GM23248 (cell line): Measurements from ENCODE around the gene SLC8A1. TPM values are rescaled to one million over a fixed set of nuclear protein-coding genes. Genes with fewer than 3 reads are reported as not detected.

Source experiments
- DNase-seq: peaks from one replicate; pipeline ENCODE4 v3.0.0-alpha.2; 2015
- H2AFZ ChIP-seq: fragments of 200-600 bp; sonication (generic); 2 replicates; pipeline ENCODE4 v1.6.1; 2016; ENCODE audit warnings: antibody characterized with exemption
- H3F3A ChIP-seq: fragments of 200-600 bp; sonication (generic); 2 replicates; pipeline ENCODE4 v1.6.1; 2016; ENCODE audit warnings: mild to moderate bottlenecking, antibody characterized with exemption, mixed run types; ENCODE audit not compliant: insufficient read depth
- H3K27ac ChIP-seq: fragments of 200-600 bp; sonication (generic); 2 replicates; pipeline ENCODE4 v1.5.1; 2016; ENCODE audit warnings: mild to moderate bottlenecking
- H3K27me3 ChIP-seq: fragments of 200-600 bp; sonication (generic); replicated peaks from 2 replicates; pipeline ENCODE4 v1.6.1; 2016; ENCODE audit warnings: mild to moderate bottlenecking; ENCODE audit not compliant: insufficient read depth
- H3K36me3 ChIP-seq: fragments of 200-600 bp; sonication (generic); 2 replicates; pipeline ENCODE4 v1.6.1; 2016; ENCODE audit warnings: low read depth, mild to moderate bottlenecking
- H3K4me1 ChIP-seq: fragments of 200-600 bp; sonication (generic); 2 replicates; pipeline ENCODE4 v1.6.1; 2016; ENCODE audit warnings: mild to moderate bottlenecking; ENCODE audit not compliant: insufficient read depth
- H3K4me2 ChIP-seq: fragments of 200-600 bp; sonication (generic); one replicate; pipeline ENCODE4 v1.6.1; 2016; ENCODE audit warnings: mild to moderate bottlenecking; ENCODE audit not compliant: unreplicated experiment
- H3K4me3 ChIP-seq: fragments of 200-600 bp; sonication (generic); 2 replicates; pipeline ENCODE4 v1.5.1; 2016; ENCODE audit warnings: mild to moderate bottlenecking
- H3K79me2 ChIP-seq: fragments of 200-600 bp; sonication (generic); 2 replicates; pipeline ENCODE4 v1.6.1; 2016; ENCODE audit warnings: mild to moderate bottlenecking; ENCODE audit not compliant: insufficient read depth
- H3K9ac ChIP-seq: fragments of 200-600 bp; sonication (generic); 2 replicates; pipeline ENCODE4 v1.6.1; 2016; ENCODE audit warnings: mild to moderate bottlenecking
- H3K9me2 ChIP-seq: fragments of 200-600 bp; sonication (generic); 2 replicates; pipeline ENCODE4 v1.6.1; 2016; ENCODE audit warnings: mixed run types, mild to moderate bottlenecking, moderate library complexity; ENCODE audit not compliant: insufficient read depth
- H3K9me3 ChIP-seq: fragments of 200-600 bp; sonication (generic); one replicate; pipeline ENCODE4 v1.6.1; 2017; ENCODE audit warnings: low read depth
- H4K20me1 ChIP-seq: fragments of 200-600 bp; sonication (generic); 2 replicates; pipeline ENCODE4 v1.6.0; 2016; ENCODE audit not compliant: insufficient read depth
- EZH2 ChIP-seq: fragments of 200-600 bp; sonication (generic); IDR thresholded peaks from 2 replicates; pipeline ENCODE4 v1.6.1; 2018; ENCODE audit warnings: antibody characterized with exemption, mild to moderate bottlenecking; ENCODE audit not compliant: insufficient read depth, poor library complexity, severe bottlenecking
- EZH2phosphoT487 ChIP-seq: fragments of 200-600 bp; sonication (generic); IDR thresholded peaks from 2 replicates; pipeline ENCODE4 v1.6.1; 2018; ENCODE audit warnings: antibody characterized with exemption, moderate library complexity, mild to moderate bottlenecking, low read depth; ENCODE audit not compliant: insufficient read depth
- WGBS, 2 experiments: methylation state at CpG; one replicate each; pipeline ENCODE4 v1.1.6; 2015 to 2017; ENCODE audit warnings: low lambda C conversion rate in 2 of 2, low coverage in 1 of 2; ENCODE audit errors: missing lambda C conversion rate in 2 of 2; 5-methylcytosine and 5-hydroxymethylcytosine counted together
- in situ Hi-C: fragments of 300-500 bp; cut with MboI; formaldehyde crosslinking; loops from 2 replicates; pipeline ENCODE4 v1.15.0; 2020
- polyA plus RNA-seq: library from polyadenylated mRNA; unstranded; fragments of >200 nt; fragmentation: Nextera tagmentation; extraction: Ambion mirVana; gene quantifications from 2 replicates; pipeline ENCODE4 v1.2.1, GENCODE V29; 2016
- total RNA-seq: library from RNA; depleted of rRNA; stranded (reverse); fragments of >200 nt; shearing (Covaris generic); gene quantifications from 2 replicates; pipeline ENCODE4 v1.2.3, GENCODE V29; 2014

SLC8A1 gene
- total and polyA plus RNA-seq, 2 experiments from 2014 or later = 13.8 to 83.4 TPM

DNA sequence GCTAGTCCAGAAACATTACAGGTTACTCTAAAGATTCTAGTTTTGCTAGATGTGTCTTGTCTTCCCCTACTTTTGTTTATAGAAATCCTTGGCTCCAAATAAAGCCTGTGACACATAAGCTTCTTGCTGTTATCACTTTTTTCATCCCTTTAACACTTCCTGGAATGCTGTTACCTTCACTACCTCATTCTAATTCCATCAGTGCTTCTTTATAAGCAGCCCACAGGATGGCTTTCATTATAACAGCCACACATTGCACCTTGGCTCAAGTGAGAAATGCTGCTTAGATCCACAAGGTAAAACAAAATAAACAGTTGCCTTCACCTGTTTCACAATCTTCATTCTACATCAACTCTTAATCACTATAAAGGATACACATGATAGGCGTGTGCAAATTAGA is 221.7 kb downstream of the SLC8A1 start:
- H3K36me3 ChIP-seq = no peaks in the 10 kb centered on the region
- H3F3A ChIP-seq = no peaks in the 10 kb centered on the region
- H3K4me2 ChIP-seq = no peak overlapping the region
- H3K27me3 ChIP-seq = no peaks in the 10 kb centered on the region
- no peaks in the 10 kb centered on the region for H3K4me1 ChIP-seq
- 66 to 87% methylated on average over 1 of the region's 1 CpG for WGBS, 2 experiments
- H3K4me3 ChIP-seq = no peak overlapping the region
- in situ Hi-C loops = no loop called here
- TF ChIP-seq EZH2 = no peak
- TF ChIP-seq EZH2phosphoT487 = no peak
- no peaks in the 10 kb centered on the region for H4K20me1 ChIP-seq
- H3K9me3 ChIP-seq = no peaks in the 10 kb centered on the region
- no peaks in the 10 kb centered on the region for H3K9me2 ChIP-seq
- H3K79me2 ChIP-seq = no peaks in the 10 kb centered on the region
- H3K27ac ChIP-seq = no peak overlapping the region
- no peak overlapping the region for H2AFZ ChIP-seq
- no peak for DNase-seq
- no peak overlapping the region for H3K9ac ChIP-seq

DNA sequence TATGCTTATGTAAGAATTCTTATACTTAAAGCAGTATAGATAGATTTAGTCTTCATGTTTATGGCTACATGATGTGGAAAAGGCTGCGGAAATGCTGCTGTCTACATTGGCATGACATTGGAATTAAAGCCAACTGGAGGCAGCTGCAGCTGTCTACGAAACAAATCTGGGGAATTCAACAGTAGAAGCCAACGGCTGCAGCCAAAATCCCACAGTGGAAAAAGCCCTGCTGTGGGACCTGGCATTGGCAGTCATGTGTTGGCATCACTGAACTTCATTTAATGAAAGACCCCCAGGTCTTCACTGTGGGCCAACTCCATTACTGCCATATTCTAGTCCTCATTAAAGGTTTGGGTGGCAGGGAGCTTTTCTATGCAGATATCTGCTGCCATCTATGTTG is 223.6 kb downstream of the SLC8A1 start:
- no peak overlapping the region for H3K27ac ChIP-seq

DNA sequence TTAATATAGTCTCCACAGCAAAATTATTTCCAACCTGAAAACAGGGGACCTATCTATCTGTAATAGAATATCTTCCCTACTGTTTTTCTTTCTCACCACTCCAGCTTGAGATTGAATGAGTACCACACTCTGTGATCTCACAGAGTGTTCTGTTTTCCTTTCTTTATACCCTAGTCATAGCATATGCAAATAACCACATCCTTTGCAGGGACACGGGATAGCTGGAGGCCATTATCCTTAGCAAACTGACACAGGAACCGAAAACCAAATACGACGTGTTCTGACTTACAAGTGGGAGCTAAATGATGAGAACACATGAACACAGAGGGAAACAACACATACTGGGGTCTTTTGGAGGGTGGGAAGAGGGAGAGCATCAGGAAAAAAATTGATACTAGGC is 224.7 kb downstream of the SLC8A1 start:
- no peaks in the 10 kb centered on the region for H3F3A ChIP-seq
- no peak overlapping the region for H3K27ac ChIP-seq
- no peaks in the 10 kb centered on the region for H3K9me2 ChIP-seq
- TF ChIP-seq EZH2phosphoT487 (no peak), EZH2 (no peak)
- no peaks in the 10 kb centered on the region for H3K27me3 ChIP-seq
- no peaks in the 10 kb centered on the region for H3K36me3 ChIP-seq
- 0 out of 2 replicates have a peak, but pooled peaks cover 4% of the 10 kb centered on the region for H3K4me1 ChIP-seq
- H3K9me3 ChIP-seq = no peaks in the 10 kb centered on the region
- in situ Hi-C loops = no loop called here
- H4K20me1 ChIP-seq = no peaks in the 10 kb centered on the region
- H3K4me3 ChIP-seq = no peak overlapping the region
- H3K79me2 ChIP-seq = no peaks in the 10 kb centered on the region
- H2AFZ ChIP-seq = no peak overlapping the region
- no peak for DNase-seq
- no peak overlapping the region for H3K9ac ChIP-seq
- no peak overlapping the region for H3K4me2 ChIP-seq
- 93 to 97% methylated on average over 4 of the region's 4 CpGs for WGBS, 2 experiments

More for the DNA sequence above, 223.6 kb downstream of the SLC8A1 start:
- no peaks in the 10 kb centered on the region for H3K27me3 ChIP-seq
- no peak overlapping the region for H3K4me2 ChIP-seq
- no peaks in the 10 kb centered on the region for H3K9me3 ChIP-seq
- H3F3A ChIP-seq = no peaks in the 10 kb centered on the region
- H3K9me2 ChIP-seq = no peaks in the 10 kb centered on the region
- H3K36me3 ChIP-seq = no peaks in the 10 kb centered on the region
- H2AFZ ChIP-seq = no peak overlapping the region
- DNase-seq = no peak
- H3K4me3 ChIP-seq = no peak overlapping the region
- no peaks in the 10 kb centered on the region for H4K20me1 ChIP-seq
- H3K4me1 ChIP-seq = 0 out of 2 replicates have a peak, but pooled peaks cover 4% of the 10 kb centered on the region
- 42 to 50% methylated on average over 3 of the region's 3 CpGs for WGBS, 2 experiments
- no peak overlapping the region for H3K9ac ChIP-seq
- no peaks in the 10 kb centered on the region for H3K79me2 ChIP-seq
- no peak for TF ChIP-seq EZH2
- TF ChIP-seq EZH2phosphoT487 = no peak
- in situ Hi-C loops = no loop called here

DNA sequence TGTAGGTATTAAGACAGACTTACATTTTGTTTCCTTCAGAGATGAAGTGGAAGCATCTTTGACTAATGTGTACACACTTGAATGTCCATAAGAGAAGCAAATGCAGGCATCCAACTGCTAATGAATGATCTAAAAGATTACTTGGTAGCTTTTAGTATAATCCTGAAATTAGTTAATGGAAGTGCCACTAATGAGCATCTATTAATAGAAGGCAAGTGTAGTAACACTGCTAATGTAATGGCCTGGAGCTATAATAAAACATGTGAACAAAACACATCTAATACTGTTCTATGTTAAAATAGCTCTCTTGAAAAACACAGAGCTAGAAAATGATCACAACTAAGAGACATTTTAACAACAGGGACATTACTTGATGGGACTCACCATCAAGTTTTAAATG is 225.3 kb downstream of the SLC8A1 start:
- Histone ChIP-seq H3K9ac (no peak overlapping the region), H2AFZ (no peak overlapping the region), H3K4me1 (0 out of 2 replicates have a peak, but pooled peaks cover 4% of the 10 kb centered on the region), H3K79me2 (no peaks in the 10 kb centered on the region), H3F3A (no peaks in the 10 kb centered on the region), H3K9me3 (no peaks in the 10 kb centered on the region), H3K4me2 (no peak overlapping the region), H3K9me2 (no peaks in the 10 kb centered on the region), H3K36me3 (no peaks in the 10 kb centered on the region), H4K20me1 (no peaks in the 10 kb centered on the region), H3K4me3 (no peak overlapping the region), H3K27ac (no peak overlapping the region), H3K27me3 (no peaks in the 10 kb centered on the region)
- no peak for TF ChIP-seq EZH2
- TF ChIP-seq EZH2phosphoT487 = no peak
- no peak for DNase-seq
- in situ Hi-C loops = no loop called here

DNA sequence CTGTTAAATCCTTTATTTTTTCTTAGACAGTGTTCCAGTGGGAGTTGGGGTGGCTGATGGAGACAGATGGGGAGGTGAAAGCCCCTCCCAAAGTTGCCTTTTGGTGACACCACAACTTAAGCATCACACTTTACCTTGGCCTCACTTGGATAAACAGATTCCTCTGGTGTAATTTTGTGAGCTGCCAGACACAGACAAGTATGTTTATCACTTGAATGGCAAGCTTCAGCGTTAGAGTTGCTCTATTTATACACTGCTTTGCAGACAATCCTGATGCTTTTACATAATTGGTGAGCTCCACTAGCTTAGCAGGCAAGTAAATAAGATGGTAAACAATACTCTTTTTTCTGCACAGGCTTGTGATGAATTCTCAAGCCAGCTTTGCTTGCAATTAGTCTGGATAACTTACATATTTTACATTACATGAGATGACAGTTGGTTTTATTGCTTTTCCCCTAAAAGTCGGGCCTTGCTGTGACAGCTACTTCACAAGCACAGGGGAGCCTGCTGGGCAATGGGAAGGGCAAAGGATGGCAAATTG is 226.2 kb downstream of the SLC8A1 start:
- H3K36me3 ChIP-seq = no peaks in the 10 kb centered on the region
- 53 to 54% methylated on average over 2 of the region's 2 CpGs for WGBS, 2 experiments
- H2AFZ ChIP-seq = no peak overlapping the region
- H3K4me3 ChIP-seq = no peak overlapping the region
- H3K27me3 ChIP-seq = no peaks in the 10 kb centered on the region
- peaks cover 5% of the 10 kb centered on the region for H3K4me1 ChIP-seq
- no peaks in the 10 kb centered on the region for H3K9me3 ChIP-seq
- TF ChIP-seq EZH2phosphoT487 (no peak), EZH2 (no peak)
- no peaks in the 10 kb centered on the region for H3K79me2 ChIP-seq
- H4K20me1 ChIP-seq = no peaks in the 10 kb centered on the region
- H3K9ac ChIP-seq = no peak overlapping the region
- in situ Hi-C loops = no loop called here
- H3K27ac ChIP-seq = no peak overlapping the region
- H3K4me2 ChIP-seq = no peak overlapping the region
- no peak for DNase-seq
- H3F3A ChIP-seq = no peaks in the 10 kb centered on the region
- no peaks in the 10 kb centered on the region for H3K9me2 ChIP-seq
